GM21447 (cell line): ENCODE results near the gene LRRC37A3.
"Not testable (repeated sequence)": the region's sequence is repeated elsewhere in the genome, so short reads cannot be mapped to it uniquely, and the experiment has no call there.

Source experiments
- ATAC-seq: cut with Tn5 transposase; IDR thresholded peaks from one replicate; pipeline ENCODE4 v1.9.1; 2021; ENCODE audit not compliant: unreplicated experiment

The LRRC37A3 gene

DNA sequence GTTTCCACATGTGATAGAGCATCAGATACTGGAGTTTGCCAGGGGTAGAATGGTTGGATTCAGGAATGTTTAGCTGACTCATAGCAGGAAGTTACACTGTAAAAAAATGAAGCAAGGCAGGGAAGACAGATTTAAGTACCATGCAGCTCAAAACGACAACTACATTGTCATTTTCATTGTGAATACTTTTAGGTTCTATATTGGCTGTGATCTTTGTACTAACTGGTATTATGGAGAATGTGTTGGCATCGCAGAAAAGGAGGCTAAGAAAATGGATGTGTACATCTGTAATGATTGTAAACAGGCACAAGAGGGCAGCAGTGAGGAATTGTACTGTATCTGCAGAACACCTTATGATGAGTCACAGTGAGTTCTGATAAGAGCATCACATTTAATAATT is 8.2 kb upstream of the LRRC37A3 start:
- ATAC-seq, result not testable (repeated sequence)

DNA sequence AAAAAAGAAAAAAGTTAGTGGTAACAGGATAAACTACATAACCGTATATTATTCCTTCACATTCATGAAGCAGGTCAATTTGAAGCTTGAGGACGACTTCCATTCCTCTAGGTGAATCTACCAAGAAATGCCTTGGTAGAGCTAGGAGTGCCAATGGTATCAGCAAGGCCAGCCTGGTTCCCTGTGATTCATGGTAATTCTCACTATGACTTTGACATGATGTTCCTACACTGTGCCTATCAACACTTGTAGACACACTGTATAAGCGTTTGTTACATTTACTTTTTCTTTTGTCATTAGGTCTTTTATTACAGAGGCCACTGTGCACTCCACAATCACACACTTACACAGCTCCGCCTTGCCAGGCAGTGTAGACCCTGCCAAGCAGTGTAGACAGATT is 7.2 kb upstream of the LRRC37A3 start:
- not testable (repeated sequence) for ATAC-seq

DNA sequence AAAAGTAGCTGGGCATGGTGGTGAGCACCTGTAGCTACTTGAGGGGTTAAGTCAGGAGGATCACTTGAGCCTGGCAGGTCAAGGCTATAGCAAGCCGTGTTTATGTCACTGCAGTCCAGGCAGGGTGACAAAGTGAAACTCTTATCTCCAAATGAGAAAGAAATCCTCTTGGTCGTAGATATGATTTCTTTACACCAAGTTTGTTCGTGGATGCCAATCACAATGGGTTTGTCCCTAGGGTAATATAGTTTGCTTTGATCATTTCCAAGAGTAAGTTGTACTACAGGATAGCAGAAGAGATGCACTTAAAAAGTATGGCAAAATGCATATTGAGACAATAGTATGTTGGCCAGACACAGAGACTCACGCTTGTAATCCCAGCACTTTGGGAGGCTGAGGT is 6.0 kb upstream of the LRRC37A3 start:
- not testable (repeated sequence) for ATAC-seq

DNA sequence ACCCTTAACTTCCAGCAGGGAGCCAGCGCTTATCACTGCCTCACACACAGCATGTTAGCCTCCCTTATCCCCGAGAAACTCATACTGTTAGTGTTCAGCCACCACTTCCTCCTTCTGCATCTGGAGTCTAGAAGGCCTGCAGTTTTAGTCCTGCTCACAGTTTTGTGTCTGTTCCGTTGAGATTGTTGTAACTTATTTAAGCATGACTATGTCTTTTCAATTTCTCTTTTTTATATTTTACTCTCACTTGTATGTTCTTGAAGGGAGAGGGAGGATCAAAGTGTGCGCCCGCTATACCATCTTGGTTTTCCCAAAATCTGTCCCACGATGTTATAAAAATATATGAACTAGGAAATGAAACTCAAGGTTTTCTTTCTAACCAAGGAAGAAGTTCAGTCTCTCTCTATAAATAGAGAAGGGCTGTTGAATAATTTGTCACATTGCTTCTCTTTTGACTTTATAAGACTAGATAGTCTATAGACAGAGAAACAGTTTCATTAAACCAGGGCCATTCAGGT is 3.8 kb upstream of the LRRC37A3 start:
- peak; percentile 26 for ATAC-seq

DNA sequence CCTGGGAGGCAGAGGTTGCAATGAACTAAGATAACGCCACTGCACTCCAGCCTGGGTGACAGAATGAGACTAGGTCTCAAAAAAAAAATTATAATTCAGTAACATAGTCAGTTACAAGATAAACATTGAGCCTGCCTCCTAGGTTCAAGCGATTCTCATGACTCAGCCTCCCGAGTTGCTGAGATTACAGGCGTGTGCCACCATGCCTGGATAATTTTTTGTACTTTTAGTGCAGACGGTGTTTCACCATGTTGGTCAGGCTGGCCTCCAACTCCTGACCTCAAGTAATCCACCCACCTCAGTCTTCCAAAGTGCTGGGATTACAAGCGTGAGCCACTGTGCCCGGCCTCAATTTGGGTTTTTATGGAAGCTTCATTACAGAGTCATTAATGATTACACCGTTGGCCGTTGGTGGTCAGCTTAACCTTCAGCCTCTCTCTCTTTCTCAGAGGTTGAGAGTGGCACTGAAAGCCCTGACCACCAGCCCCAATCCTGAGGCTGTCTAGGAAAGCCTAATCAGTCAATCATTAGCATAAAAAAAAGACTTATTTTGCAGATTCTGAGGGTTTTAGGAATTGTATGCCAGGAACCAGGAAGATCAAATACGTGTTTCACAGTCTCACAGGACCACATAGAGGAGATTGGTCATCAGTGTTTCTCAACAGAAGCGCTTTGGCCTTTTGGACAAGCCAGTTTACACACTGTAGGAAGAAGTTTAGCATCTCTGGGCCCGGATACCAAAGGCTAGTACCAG is 1.3 kb upstream of the LRRC37A3 start:
- ATAC-seq, result no peak

DNA sequence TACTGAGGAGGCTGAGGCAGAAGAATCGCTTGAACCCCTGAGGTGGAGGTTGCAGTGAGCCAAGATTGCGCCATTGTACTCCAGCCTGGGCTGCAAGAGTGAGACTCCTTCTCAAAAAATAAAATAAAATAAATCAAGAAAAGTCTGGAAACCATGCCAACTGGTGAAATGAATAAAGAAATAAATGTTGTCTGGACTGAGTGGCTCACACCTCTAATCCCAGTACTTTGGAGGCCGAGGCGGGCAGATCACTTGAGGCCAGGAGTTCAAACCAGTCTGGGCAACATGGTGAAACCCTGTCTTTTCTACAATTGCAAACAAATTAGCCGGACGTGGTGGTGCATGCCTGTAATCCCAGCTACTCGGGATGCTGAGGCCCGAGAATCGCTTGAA is 744 bp upstream of the LRRC37A3 start:
- ATAC-seq, result no peak

DNA sequence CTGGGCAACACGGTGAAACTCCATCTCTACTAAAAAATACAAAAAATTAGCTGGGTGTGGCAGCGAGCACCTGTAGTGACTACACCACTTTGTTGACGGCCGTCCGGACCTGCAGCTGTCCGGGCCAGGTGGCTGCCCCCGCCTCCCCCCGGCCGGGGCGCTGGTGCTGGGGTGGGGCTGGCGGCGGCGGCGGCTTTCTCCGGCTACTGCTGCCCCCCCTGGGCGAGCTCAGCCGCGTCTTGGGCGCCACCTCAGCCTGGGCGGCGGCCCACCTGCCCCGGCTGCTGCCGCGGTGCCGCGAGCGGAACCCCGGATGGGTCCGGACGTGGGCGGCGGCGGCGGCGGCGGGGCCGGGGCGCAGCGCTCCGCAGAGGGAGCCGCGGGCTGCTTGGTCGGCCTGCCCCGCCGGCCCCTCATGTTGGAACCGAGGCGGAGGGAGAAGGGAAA is 413 bp downstream of the LRRC37A3 start:
- ATAC-seq, result peak; percentile 37

DNA sequence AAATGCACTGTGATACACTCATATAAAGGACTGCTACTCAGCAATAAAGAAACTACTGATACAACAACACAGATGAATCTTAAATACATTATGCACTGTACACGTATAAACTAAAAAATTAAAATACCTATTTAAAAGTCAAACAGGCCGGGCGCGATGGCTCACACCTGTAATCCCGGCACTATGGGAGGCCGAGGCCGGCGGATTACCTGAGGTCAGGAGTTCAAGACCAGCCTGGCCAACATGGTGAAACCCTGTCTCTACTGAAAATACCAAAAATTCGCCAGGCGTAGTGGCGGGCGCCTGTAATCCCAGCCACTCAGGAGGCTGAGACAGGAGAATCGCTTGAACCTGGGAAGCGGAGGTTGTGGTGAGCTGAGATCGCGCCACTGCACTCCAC is 1.7 kb downstream of the LRRC37A3 start:
- ATAC-seq, result not testable (repeated sequence)

DNA sequence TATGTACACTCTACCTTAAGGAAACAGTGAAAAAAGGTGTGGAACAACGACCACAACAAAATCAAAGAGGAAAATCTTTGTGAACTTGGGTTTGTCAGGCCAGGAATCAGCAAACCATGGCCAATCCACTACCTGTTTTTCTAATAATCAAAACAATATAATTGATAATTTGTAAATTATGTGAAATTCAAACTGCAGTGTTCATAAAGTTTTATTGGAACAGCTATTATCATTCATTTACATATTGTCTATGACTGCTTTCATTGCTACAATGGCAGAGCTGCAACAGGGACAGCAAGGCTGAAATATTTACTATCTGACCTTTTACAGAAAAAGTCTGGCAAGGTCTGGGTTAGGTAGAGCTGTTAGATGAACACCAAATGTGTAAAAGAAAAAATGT is 4.0 kb downstream of the LRRC37A3 start:
- not testable (repeated sequence) for ATAC-seq

DNA sequence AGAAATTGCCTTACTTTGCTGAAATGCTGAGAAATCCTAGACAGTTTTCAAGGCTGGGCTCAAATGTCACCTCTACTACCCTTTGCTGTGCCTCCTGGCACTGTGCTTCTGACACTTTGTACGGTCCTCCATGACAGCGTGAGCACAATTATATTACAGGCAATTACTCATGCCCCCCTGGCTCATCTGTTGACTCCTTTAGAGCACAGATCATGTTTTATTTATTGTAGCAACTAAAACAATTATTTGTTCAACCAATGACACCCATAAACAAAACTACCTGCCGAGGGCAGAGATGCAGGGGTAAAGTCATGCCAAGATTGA is 9.1 kb downstream of the LRRC37A3 start:
- not testable (repeated sequence) for ATAC-seq

DNA sequence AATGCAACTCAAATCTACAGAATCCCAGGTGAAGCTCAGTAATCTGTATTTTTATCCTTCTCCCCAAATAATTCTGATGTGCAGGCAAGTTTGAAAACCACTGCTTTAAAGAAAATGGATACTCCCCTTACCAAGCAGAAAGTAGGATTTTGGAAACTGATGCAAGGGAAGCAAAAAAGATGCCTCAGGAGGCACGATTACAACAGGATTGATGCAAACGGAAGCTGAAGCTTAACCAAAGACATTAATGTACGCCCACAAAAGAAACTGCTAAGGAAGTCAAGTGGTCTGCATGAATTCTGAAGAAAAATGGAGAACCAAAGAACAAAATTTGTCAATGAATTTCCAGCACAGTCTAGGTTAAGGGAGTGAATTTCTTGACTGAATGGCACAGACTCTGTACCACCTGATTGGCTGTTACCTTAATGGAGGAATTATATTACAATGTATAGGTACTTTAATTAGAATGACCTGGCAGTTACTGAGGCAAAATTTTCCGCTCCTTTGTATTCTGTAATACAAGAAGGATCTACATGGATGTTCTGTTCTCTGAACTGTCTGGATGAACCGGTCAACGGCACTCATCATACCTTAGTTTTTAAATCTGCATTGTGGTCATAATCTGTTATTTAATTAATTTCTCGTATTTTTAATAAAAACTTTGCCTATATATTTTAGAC is 9.6 kb downstream of the LRRC37A3 start:
- ATAC-seq, result not testable (repeated sequence)

DNA sequence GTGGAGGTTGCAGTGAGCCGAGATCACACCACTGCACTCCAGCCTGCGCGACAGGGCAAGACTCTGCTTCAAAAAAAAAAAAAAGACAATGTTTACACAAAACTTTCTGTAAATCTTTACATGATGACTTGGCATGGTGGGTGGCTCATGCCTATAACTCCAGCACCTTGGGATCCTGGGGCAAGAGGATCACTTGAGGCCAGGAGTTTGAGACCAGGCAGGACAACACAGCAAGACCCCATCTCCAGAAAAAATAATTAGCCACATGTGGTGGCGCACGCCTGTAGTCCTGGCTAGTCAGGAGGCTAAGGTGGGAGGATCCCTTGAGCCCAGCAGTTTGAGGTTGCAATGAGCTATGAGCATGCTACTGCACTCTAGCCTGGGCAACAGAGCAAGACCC is 15.2 kb downstream of the LRRC37A3 start:
- not testable (repeated sequence) for ATAC-seq

DNA sequence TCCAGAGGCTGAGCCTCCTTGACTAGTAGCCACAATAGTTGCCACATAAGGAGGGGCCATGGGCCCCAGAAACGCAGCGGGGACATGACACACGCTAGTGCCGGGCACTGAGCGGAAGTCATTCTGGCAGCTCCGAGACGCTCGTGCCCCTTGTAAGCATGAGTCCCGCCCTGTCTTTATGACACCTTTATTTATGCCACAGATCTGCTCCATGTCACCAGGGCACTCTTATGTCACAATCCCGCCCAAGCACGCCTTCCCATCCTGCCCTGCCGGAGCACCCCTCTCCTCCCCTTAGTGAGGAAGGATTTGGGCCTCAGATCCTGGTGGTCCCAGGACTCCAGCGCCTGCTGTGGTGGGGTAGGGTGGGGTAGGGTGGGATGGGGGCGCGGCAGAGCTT is 22.1 kb downstream of the LRRC37A3 start:
- ATAC-seq, result not testable (repeated sequence)

DNA sequence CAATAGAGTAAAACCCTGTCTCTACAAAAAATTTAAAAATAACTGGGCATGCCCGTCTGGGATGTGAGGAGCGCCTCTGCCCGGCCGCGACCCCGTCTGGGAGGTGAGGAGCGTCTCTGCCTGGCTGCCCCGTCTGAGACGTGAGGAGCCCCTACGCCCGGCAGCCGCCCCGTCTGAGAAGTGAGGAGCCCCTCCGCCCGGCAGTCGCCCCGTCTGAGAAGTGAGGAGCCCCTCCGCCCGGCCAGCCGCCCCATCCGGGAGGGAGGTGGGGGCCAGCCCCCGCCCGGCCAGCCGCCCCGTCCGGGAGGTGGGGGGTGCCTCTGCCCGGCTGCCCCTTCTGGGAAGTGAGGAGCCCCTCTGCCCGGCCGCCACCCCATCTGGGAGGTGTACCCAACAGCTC is 45.1 kb downstream of the LRRC37A3 start:
- ATAC-seq, result not testable (repeated sequence)

DNA sequence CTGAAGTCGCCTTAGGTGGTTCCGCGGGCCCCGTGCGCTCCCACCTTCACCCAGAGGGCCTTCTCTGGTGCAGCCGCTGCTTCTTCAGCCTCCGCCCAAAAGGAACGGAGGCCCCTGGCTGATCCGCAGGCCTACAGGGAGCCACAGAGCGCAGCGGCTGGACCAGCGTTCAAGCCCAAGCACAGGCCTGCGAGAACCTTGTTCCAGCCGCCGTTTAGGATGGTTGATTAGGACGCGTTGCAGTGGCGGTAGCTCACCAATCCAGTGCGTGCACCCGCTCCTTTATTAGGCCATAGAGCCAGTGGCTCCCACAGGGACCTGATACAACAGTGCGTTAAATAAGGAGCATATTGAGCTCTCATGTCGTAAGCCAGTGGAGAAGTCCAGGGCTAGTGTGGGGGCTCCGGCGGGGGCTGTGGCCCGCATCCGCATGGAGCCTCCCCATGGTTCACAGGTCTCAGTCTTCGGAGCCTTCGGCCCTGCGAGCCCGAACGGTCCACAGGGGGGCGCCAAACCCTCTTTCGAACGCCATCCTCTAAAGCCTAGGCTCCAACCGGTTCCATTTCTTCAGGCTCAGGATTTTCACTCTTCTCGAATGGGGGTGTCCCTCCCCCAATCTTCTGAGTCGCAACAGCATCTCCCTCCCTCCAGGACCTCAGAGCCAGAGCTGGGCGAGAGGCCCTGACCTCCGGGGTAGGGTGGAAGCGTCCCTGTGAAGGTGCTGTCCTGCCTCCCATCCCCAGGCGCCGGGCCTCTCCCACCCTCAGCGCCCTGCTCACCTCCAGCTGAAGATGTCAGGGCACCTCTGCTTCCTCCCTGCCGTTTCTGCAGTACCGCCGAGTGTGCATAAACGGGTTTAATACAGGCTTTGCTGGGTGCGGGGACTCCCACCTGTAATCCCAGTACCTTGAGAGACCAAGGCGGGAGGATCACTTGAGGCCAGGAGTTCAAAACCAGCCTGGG is 71.5 kb downstream of the LRRC37A3 start:
- not testable (repeated sequence) for ATAC-seq

DNA sequence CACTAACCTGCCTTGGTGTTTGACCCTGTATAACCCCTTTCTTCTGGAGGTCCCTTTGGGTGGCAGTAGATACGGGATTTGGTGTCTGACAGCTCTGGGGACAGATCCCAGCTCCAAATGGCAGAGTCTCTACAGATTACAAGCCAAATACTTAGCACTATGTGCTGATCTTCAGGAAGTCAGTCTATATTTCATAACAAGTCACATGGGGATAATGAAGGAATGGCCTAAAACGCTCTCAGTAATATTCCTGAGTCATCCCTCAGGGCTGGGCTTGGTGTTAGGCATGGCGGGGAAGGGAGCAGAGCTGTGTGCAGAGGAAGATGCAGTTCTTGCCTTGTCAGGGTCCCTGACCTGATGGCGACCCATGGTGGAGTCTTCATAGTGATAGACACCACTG is 72.4 kb downstream of the LRRC37A3 start:
- not testable (repeated sequence) for ATAC-seq

DNA sequence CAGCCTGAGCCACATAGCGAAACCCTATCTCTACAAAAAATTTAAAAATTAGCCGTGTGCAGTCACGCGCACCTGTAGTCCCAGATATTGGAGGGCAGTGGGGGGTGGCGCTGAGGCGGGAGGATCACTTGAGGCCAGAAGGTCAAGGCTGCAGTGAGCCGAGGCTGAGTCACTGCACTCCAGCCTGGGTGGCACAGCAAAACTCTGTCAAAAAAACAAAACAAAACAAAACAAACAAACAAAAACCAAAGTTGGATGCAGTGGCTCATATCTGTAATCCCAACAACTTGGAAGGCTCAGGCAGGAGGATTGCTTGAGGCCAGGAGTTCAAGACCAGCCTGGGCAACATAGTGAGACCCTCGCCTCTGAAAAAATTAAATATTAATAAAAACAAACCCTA is 75.4 kb downstream of the LRRC37A3 start:
- ATAC-seq, result not testable (repeated sequence)

DNA sequence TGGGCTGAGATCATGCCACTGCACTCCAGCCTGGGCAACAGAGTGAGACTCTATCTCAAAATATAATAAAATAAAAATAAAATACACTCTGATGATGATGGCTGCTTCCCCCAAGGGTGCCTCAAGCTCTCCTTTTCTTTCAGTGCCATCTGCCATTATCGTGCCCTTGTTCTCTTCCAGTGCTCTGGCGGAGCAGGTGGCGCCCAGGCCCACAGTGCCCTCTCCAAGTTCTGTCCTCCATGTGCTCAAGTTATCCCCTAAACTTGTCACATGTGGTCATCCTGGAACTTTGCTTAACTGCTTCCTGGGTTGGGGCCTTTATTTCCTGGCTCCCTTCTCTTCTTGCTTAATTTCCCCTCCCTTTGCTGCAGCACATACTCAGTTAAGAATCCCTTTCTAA is 76.4 kb downstream of the LRRC37A3 start:
- ATAC-seq, result not testable (repeated sequence)

DNA sequence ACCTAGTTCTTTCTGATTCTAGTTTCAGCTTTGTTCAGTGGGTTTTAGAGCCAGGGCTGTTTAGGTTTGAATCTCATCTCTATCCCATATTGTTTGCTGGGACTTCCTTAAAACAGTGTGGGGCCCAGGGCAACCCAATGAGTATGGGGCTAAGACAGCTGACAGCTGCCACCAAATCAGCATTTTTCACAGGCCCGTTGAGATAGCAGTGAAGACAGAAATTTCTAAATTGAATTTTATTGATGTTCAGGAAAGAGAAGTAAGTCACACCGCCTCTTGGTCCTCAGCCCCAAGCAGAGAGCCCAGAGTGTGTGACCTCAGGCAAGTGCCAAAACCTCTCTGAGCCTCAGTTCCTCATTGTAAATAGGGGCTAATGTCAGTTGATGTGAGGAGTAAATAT is 78.3 kb downstream of the LRRC37A3 start:
- ATAC-seq, result not testable (repeated sequence)

DNA sequence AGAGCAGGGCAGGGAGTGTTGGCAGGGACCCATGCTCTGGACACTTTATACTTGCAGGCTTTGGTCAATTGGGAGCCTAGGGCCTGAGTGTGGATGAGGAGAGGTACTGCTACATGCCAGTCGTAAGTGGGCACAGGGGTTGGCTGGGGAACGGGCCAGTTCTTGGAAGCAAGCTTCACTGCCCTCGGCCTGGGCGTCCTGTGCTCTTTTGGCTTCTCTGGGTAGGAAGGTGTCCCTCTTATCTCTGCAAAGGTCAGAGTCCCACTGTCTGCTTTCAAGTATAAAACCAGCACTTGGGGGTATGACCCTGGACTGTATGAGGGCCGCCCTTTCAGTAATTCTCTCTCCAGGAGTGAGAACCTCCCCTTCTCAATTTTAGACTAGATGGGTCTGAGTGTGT is 80.8 kb downstream of the LRRC37A3 start:
- not testable (repeated sequence) for ATAC-seq
